SU-DHL-6 (cell line): ENCODE results near the gene COQ9.

ENCODE experiments used
- H2AFZ ChIP-seq: fragments of 200-600 bp; sonication (generic); 2 replicates; pipeline ENCODE4 v1.6.1; 2014; ENCODE audit warnings: low read depth, mild to moderate bottlenecking, moderate library complexity, mixed read lengths, antibody characterized with exemption, low read length; ENCODE audit not compliant: severe bottlenecking
- H3F3A ChIP-seq: fragments of 200-600 bp; shearing (Covaris generic); 2 replicates; pipeline ENCODE4 v1.6.0; 2016; ENCODE audit warnings: antibody characterized with exemption, mild to moderate bottlenecking; ENCODE audit not compliant: insufficient read depth
- H3K27ac ChIP-seq: fragments of 200-600 bp; sonication (generic); 2 replicates; pipeline ENCODE4 v1.5.1; 2016; ENCODE audit warnings: low read depth, mild to moderate bottlenecking, low read length, moderate library complexity, mixed read lengths
- H3K27me3 ChIP-seq: fragments of 200-600 bp; sonication (generic), shearing (Covaris generic); 2 replicates; pipeline ENCODE4 v1.6.0; 2014; ENCODE audit warnings: mild to moderate bottlenecking, low read length
- H3K36me3 ChIP-seq: fragments of 200-600 bp; sonication (generic); 2 replicates; pipeline ENCODE4 v1.6.1; 2014; ENCODE audit warnings: mild to moderate bottlenecking, low read length, mixed read lengths
- H3K4me2 ChIP-seq: fragments of 300-600, 200-600 bp; shearing (Covaris generic), sonication (generic); 2 replicates; pipeline ENCODE4 v1.6.0; 2014; ENCODE audit warnings: low read length, low read depth, mild to moderate bottlenecking; ENCODE audit not compliant: poor library complexity, severe bottlenecking
- H3K4me3 ChIP-seq: fragments of 200-600 bp; sonication (generic); 2 replicates; pipeline ENCODE4 v1.5.1; 2014; ENCODE audit warnings: antibody characterized with exemption, low read length, mild to moderate bottlenecking, mixed read lengths; ENCODE audit not compliant: insufficient read depth, poor library complexity, severe bottlenecking
- H3K79me2 ChIP-seq: fragments of 200-600 bp; sonication (generic); 2 replicates; pipeline ENCODE4 v1.6.1; 2014; ENCODE audit warnings: mild to moderate bottlenecking, low read length, moderate library complexity; ENCODE audit not compliant: insufficient read depth
- H3K9ac ChIP-seq: fragments of 200-600 bp; sonication (generic); 2 replicates; pipeline ENCODE4 v1.7.0; 2014; ENCODE audit warnings: mild to moderate bottlenecking, low read length
- H3K9me2 ChIP-seq: fragments of 200-600 bp; sonication (generic); replicated peaks from 2 replicates; pipeline ENCODE4 v1.6.1; 2014; ENCODE audit warnings: low read length; ENCODE audit not compliant: insufficient read depth
- H3K9me3 ChIP-seq: fragments of 200-600 bp; sonication (generic); 2 replicates; pipeline ENCODE4 v1.6.1; 2014; ENCODE audit warnings: low read length, mixed read lengths; ENCODE audit not compliant: insufficient read depth
- H4K20me1 ChIP-seq: fragments of 200-600 bp; sonication (generic); 2 replicates; pipeline ENCODE4 v1.6.1; 2014; ENCODE audit warnings: low read depth, mild to moderate bottlenecking, antibody characterized with exemption, low read length, moderate library complexity, mixed read lengths
- CTCF ChIP-seq: fragments of 200-600 bp; sonication (generic); IDR thresholded peaks from one replicate; pipeline ENCODE4 v1.5.1; 2017; ENCODE audit warnings: antibody characterized with exemption, mild to moderate bottlenecking, low read length, moderate library complexity; ENCODE audit not compliant: insufficient read depth, poor library complexity, severe bottlenecking
- EZH2phosphoT487 ChIP-seq: fragments of 200-600 bp; sonication (generic), shearing (Covaris generic); conservative IDR thresholded peaks from 2 replicates; pipeline ENCODE4 v1.6.1; 2018; ENCODE audit warnings: mild to moderate bottlenecking, antibody characterized with exemption, low read length, moderate library complexity, mixed read lengths

The COQ9 gene

GRCh38 chr16:57474671-57475661 is 27.7 kb downstream of the COQ9 start:
- Histone ChIP-seq H3K36me3 (no peaks in the 10 kb centered on the region), H3K4me2 (no peak overlapping the region), H4K20me1 (no peaks in the 10 kb centered on the region), H3K9ac (no peak overlapping the region), H3K27me3 (no peaks in the 10 kb centered on the region), H3K27ac (no peak overlapping the region), H3K9me2 (no peaks in the 10 kb centered on the region), H3F3A (no peaks in the 10 kb centered on the region), H3K9me3 (no peaks in the 10 kb centered on the region), H3K4me3 (no peak overlapping the region), H3K79me2 (no peaks in the 10 kb centered on the region), H2AFZ (no peak overlapping the region)
- TF ChIP-seq EZH2phosphoT487 (no peak), CTCF (no peak)

GRCh38 chr16:57475711-57476339 is 28.5 kb downstream of the COQ9 start:
- no peak overlapping the region for H2AFZ ChIP-seq
- H3K9me3 ChIP-seq = no peaks in the 10 kb centered on the region
- no peak overlapping the region for H3K4me3 ChIP-seq
- H3K9ac ChIP-seq = no peak overlapping the region
- H3K36me3 ChIP-seq = no peaks in the 10 kb centered on the region
- no peaks in the 10 kb centered on the region for H3K9me2 ChIP-seq
- no peaks in the 10 kb centered on the region for H3F3A ChIP-seq
- peak; percentile 96 for TF ChIP-seq CTCF
- TF ChIP-seq EZH2phosphoT487 = no peak
- H3K4me2 ChIP-seq = no peak overlapping the region
- no peaks in the 10 kb centered on the region for H3K27me3 ChIP-seq
- no peak overlapping the region for H3K27ac ChIP-seq
- H3K79me2 ChIP-seq = no peaks in the 10 kb centered on the region
- H4K20me1 ChIP-seq = no peaks in the 10 kb centered on the region

GRCh38 chr16:57476546-57477410 is 29.5 kb downstream of the COQ9 start:
- TF ChIP-seq EZH2phosphoT487 (no peak), CTCF (no peak)
- no peaks in the 10 kb centered on the region for H3K79me2 ChIP-seq
- H3F3A ChIP-seq = no peaks in the 10 kb centered on the region
- H3K36me3 ChIP-seq = no peaks in the 10 kb centered on the region
- H3K4me3 ChIP-seq = no peak overlapping the region
- H3K4me2 ChIP-seq = no peak overlapping the region
- no peaks in the 10 kb centered on the region for H3K9me2 ChIP-seq
- no peaks in the 10 kb centered on the region for H3K27me3 ChIP-seq
- H3K9ac ChIP-seq = no peak overlapping the region
- no peak overlapping the region for H3K27ac ChIP-seq
- H2AFZ ChIP-seq = no peak overlapping the region
- no peaks in the 10 kb centered on the region for H4K20me1 ChIP-seq
- no peaks in the 10 kb centered on the region for H3K9me3 ChIP-seq
